Mesenteric fat pad (tissue), 1 donor: Measurements from ENCODE around the gene KDM3B. TPM values are rescaled to one million over a fixed set of nuclear protein-coding genes. Genes with fewer than 3 reads are reported as not detected.

Experiments used
- DNase-seq: peaks from one replicate; pipeline ENCODE4 v3.0.0-alpha.2; 2020; ENCODE audit warnings: low spot score
- total RNA-seq: library from RNA; stranded (reverse); fragmentation: NEBNext Ultra II Directional; extraction: Animal tissue kit (Norgen Biotek cat#: 25700); gene quantifications from one replicate; pipeline ENCODE4 v1.2.1, GENCODE V29; 2021
- donor health status: DM: yes; HTN: yes; CAD: no.

Gene KDM3B
- total RNA-seq, 1 donor from 2014 or later, result 54.1 TPM

- DNase-seq, result no peak
Observed at GRCh38 chr5:138344887-138345622, 7.4 kb upstream of the KDM3B start.

- no peak for DNase-seq
Observed at GRCh38 chr5:138346889-138347288, 5.6 kb upstream of the KDM3B start.

GRCh38 chr5:138349852-138350562, 2.5 kb upstream of the KDM3B start:
- no peak for DNase-seq

- no peak for DNase-seq
Observed at GRCh38 chr5:138350563-138350890, 2.0 kb upstream of the KDM3B start.

- no peak for DNase-seq
Observed at GRCh38 chr5:138351056-138351455, 1.4 kb upstream of the KDM3B start.

- DNase-seq, result no peak
Observed at GRCh38 chr5:138351517-138351916, 968 bp upstream of the KDM3B start.

- peak; percentile 92 for DNase-seq
Observed at GRCh38 chr5:138352722-138353559, 456 bp downstream of the KDM3B start.

- no peak for DNase-seq
Observed at GRCh38 chr5:138353560-138354080, 1.1 kb downstream of the KDM3B start.

GRCh38 chr5:138354387-138354786, 1.9 kb downstream of the KDM3B start:
- no peak for DNase-seq

GRCh38 chr5:138354926-138355378, 2.5 kb downstream of the KDM3B start:
- no peak for DNase-seq

- DNase-seq, result no peak
Observed at GRCh38 chr5:138359621-138360020, 7.1 kb downstream of the KDM3B start.

- no peak for DNase-seq
Observed at GRCh38 chr5:138360941-138361452, 8.5 kb downstream of the KDM3B start.

GRCh38 chr5:138364576-138364975, 12.1 kb downstream of the KDM3B start:
- DNase-seq, result no peak

GRCh38 chr5:138366632-138367382, 14.3 kb downstream of the KDM3B start:
- no peak for DNase-seq

- no peak for DNase-seq
Observed at GRCh38 chr5:138369261-138369660, 16.8 kb downstream of the KDM3B start.

GRCh38 chr5:138369706-138370105, 17.2 kb downstream of the KDM3B start:
- DNase-seq, result no peak

GRCh38 chr5:138370537-138370936, 18.1 kb downstream of the KDM3B start:
- DNase-seq, result no peak

GRCh38 chr5:138371454-138371853, 19.0 kb downstream of the KDM3B start:
- no peak for DNase-seq

GRCh38 chr5:138372225-138372624, 19.7 kb downstream of the KDM3B start:
- DNase-seq, result no peak

GRCh38 chr5:138372653-138373052, 20.2 kb downstream of the KDM3B start:
- no peak for DNase-seq

GRCh38 chr5:138382347-138382746, 29.9 kb downstream of the KDM3B start:
- DNase-seq, result no peak
